Body of pancreas (tissue), 4 donors: ENCODE data around the gene ZNF672. TPM values are rescaled to one million over a fixed set of nuclear protein-coding genes. Genes with fewer than 3 reads are reported as not detected.

Experiments
- ATAC-seq: fragments of 150-250 bp; one replicate; pipeline ENCODE4 v1.9.1; 2016
- DNase-seq, 4 donors: peaks; one replicate each; pipeline ENCODE4 v3.0.0-alpha.2; 2019
- H3K27ac ChIP-seq, 4 donors: fragments of 200-600 bp; sonication (generic); 1 replicate in 3 of 4; 2 replicates in 1 of 4; pipeline versions ENCODE4 v1.5.1 to v1.6.1; 2016 to 2019; ENCODE audit warnings: mild to moderate bottlenecking in 1 of 4, mixed read lengths in 1 of 4, moderate library complexity in 1 of 4
- H3K27me3 ChIP-seq, 2 donors: fragments of 200-600 bp; sonication (generic); one replicate each; pipeline ENCODE4 v1.6.0; 2016; ENCODE audit warnings: mild to moderate bottlenecking in 1 of 2
- H3K36me3 ChIP-seq, 2 donors: fragments of 200-600 bp; sonication (generic); replicated peaks in 1 of 2; 2 replicates each; pipeline ENCODE4 v1.5.1; 2016; ENCODE audit warnings: low read depth in 2 of 2; ENCODE audit not compliant: insufficient read depth in 1 of 2
- H3K4me1 ChIP-seq: fragments of 200-600 bp; sonication (generic); one replicate; pipeline ENCODE4 v1.6.0; 2016
- H3K4me3 ChIP-seq, 2 donors: fragments of 200-600 bp; sonication (generic); 1 replicate in 1 of 2; 2 replicates in 1 of 2; pipeline ENCODE4 v1.5.1; 2016 to 2019
- H3K9me3 ChIP-seq, 3 donors: fragments of 200-600 bp; sonication (generic); 1 replicate in 2 of 3; 2 replicates in 1 of 3; pipeline ENCODE4 v1.5.1; 2016
- CTCF ChIP-seq, 7 experiments: fragments of 450-650 bp in 4 of 7; fragments of 200-600 bp in 3 of 7; sonication (generic) in 3 of 7; IDR thresholded peaks; one replicate each; pipeline ENCODE4 v1.5.1; 2016 to 2019; ENCODE audit warnings: antibody characterized with exemption in 7 of 7
- POLR2A ChIP-seq, 3 donors: fragments of 450-650 bp; IDR thresholded peaks; one replicate each; pipeline ENCODE4 v1.6.1; 2016; ENCODE audit warnings: antibody characterized with exemption in 3 of 3, mild to moderate bottlenecking in 2 of 3
- WGBS, 2 donors: methylation state at CpG; one replicate each; pipeline ENCODE4 v1.1.5; 2017; 5-methylcytosine and 5-hydroxymethylcytosine counted together
- intact Hi-C: fragments of 100-400 bp; cut with DNase I; formaldehyde crosslinking; loops from one replicate; pipeline ENCODE4 v1.15.1; 2023
- total RNA-seq, 2 donors: library from RNA; depleted of rRNA; stranded (reverse); fragments of >200 nt; gene quantifications; one replicate each; pipeline ENCODE4 v1.1.0, GENCODE V29; 2016

The ZNF672 gene
- total RNA-seq, 2 donors from 2014 or later: 18.8 to 27.2 TPM

GRCh38 chr1:248858096-248858890 lies 20.3 kb downstream of the ZNF672 start:
- ATAC-seq (peak; percentile 69), DNase-seq (peak; percentile 79 to 87 (median 84))
- Histone ChIP-seq H3K4me1 (peaks cover 31% of the 10 kb centered on the region), H3K9me3 (no peaks in the 10 kb centered on the region), H3K27ac (peak overlapping the region; percentile 81 to 87 (median 86)), H3K4me3 (peak overlapping the region; percentile 2 to 10), H3K27me3 (no peaks in the 10 kb centered on the region), H3K36me3 (peaks cover 0 to 3% of the 10 kb centered on the region in 2 donors)
- 1% methylated on average over 37 to 45 of the region's 45 CpGs for WGBS, 2 donors
- intact Hi-C loops: no loop called here
- TF ChIP-seq POLR2A (IDR thresholded peaks at IDR 0.05) (peak; percentile 48 to 76 (median 74)), CTCF (IDR thresholded peaks at IDR 0.05) (peak in 6 of 7 experiments; percentile 9 to 59 (median 49))

- Histone ChIP-seq H3K9me3 (no peaks in the 10 kb centered on the region), H3K4me1 (peaks cover 37% of the 10 kb centered on the region), H3K27me3 (no peaks in the 10 kb centered on the region), H3K27ac (peak within 1 kb of the TSS; percentile 81 to 87 (median 86)), H3K36me3 (peaks cover 0 to under 1% of the 10 kb centered on the region in 2 donors), H3K4me3 (peak within 1 kb of the TSS; percentile 2 to 13)
- TF ChIP-seq CTCF (IDR thresholded peaks at IDR 0.05) (no peak), POLR2A (IDR thresholded peaks at IDR 0.05) (peak; percentile 49 to 87 (median 82))
- DNase-seq: peak; percentile 97 to 99 (median 98)
- WGBS, 2 donors: 7 to 28% methylated on average over 14 to 61 of the region's 62 CpGs
- intact Hi-C loops: no loop called here
- peak; percentile 91 for ATAC-seq
These were observed 21.2 kb downstream of the ZNF672 start, which contains the start of gene ZNF692 for GRCh38 chr1:248858891-248859889. TSS of gene ZNF692 (minus strand) at chr1:248859085. CDS start at chr1:248858309, 776 bp downstream.

- Histone ChIP-seq H3K4me3 (no peak overlapping the region), H3K27me3 (no peaks in the 10 kb centered on the region), H3K4me1 (peaks cover 37% of the 10 kb centered on the region), H3K27ac (no peak overlapping the region), H3K36me3 (no peaks in the 10 kb centered on the region), H3K9me3 (no peaks in the 10 kb centered on the region)
- no peak for TF ChIP-seq POLR2A (IDR thresholded peaks at IDR 0.05)
- no peak for TF ChIP-seq CTCF (IDR thresholded peaks at IDR 0.05)
- ATAC-seq: no peak
- intact Hi-C loops: no loop called here
- DNase-seq: no peak
- 82 to 85% methylated on average over 4 of the region's 4 CpGs for WGBS, 2 donors
These were observed 22.0 kb downstream of the ZNF672 start for GRCh38 chr1:248860007-248860406.

GRCh38 chr1:248861616-248862015 lies 23.6 kb downstream of the ZNF672 start:
- intact Hi-C loops: no loop called here
- Histone ChIP-seq H3K9me3 (no peaks in the 10 kb centered on the region), H3K4me1 (peaks cover 37% of the 10 kb centered on the region), H3K27ac (no peak overlapping the region), H3K4me3 (no peak overlapping the region), H3K27me3 (no peaks in the 10 kb centered on the region), H3K36me3 (no peaks in the 10 kb centered on the region)
- TF ChIP-seq POLR2A (IDR thresholded peaks at IDR 0.05) (no peak), CTCF (IDR thresholded peaks at IDR 0.05) (no peak)
- ATAC-seq (no peak), DNase-seq (no peak)
- WGBS, 2 donors: 77 to 86% methylated on average over 2 of the region's 2 CpGs
